Mammary microvascular endothelial cell (primary cell): ENCODE measurements around the gene MYBPC3. TPM values are rescaled to one million over a fixed set of nuclear protein-coding genes. Genes with fewer than 3 reads are reported as not detected.

Experiments used
- total RNA-seq: library from RNA; depleted of rRNA; stranded (reverse); fragments of >200 nt; gene quantifications from 2 replicates; pipeline ENCODE4 v1.2.3, GENCODE V29; 2015

The MYBPC3 gene
- not detected in 2 replicates for total RNA-seq

GRCh38 chr11:47352556-47352955, at the start of gene MYBPC3:
TSS of gene MYBPC3 (minus strand) at chr11:47352702. CDS start at chr11:47352647, 55 bp downstream.

GRCh38 chr11:47378010-47378835, 25.7 kb upstream of the MYBPC3 start, which contains the start of gene SPI1:
TSS of gene SPI1 (minus strand) at chr11:47378547. CDS start at chr11:47378353, 194 bp downstream.

Other genes starting within 250 kb of the MYBPC3 start
- 128 and 138 TPM in 2 replicates for gene ARFGAP2, start 175.8 kb downstream of the MYBPC3 start, total RNA-seq
- 8.3 and 12.8 TPM in 2 replicates for gene PACSIN3, start 166.3 kb downstream of the MYBPC3 start, total RNA-seq
- 92.5 and 96.3 TPM in 2 replicates for gene DDB2, start 137.7 kb downstream of the MYBPC3 start, total RNA-seq
- gene ACP2, start 103.9 kb downstream of the MYBPC3 start, total RNA-seq = 40.8 and 46.3 TPM in 2 replicates
- 7.9 and 9.7 TPM in 2 replicates for gene NR1H3, start 94.7 kb downstream of the MYBPC3 start, total RNA-seq
- gene MADD, start 82.6 kb downstream of the MYBPC3 start, total RNA-seq = 15.3 and 15.6 TPM in 2 replicates
- not detected in 2 replicates for gene SPI1, start 25.8 kb upstream of the MYBPC3 start, total RNA-seq
- 99.1 and 101 TPM in 2 replicates for gene SLC39A13, start 55.9 kb upstream of the MYBPC3 start, total RNA-seq
- gene PSMC3, start 73.7 kb upstream of the MYBPC3 start, total RNA-seq = 220 and 250 TPM in 2 replicates
- gene RAPSN, start 96.4 kb upstream of the MYBPC3 start, total RNA-seq = not detected in 2 replicates
- gene CELF1, start 200.4 kb upstream of the MYBPC3 start, total RNA-seq = 53.2 and 56.8 TPM in 2 replicates
- 145 and 164 TPM in 2 replicates for gene PTPMT1, start 212.9 kb upstream of the MYBPC3 start, total RNA-seq
- gene KBTBD4, start 226.3 kb upstream of the MYBPC3 start, total RNA-seq = 20.7 and 23.6 TPM in 2 replicates
- gene NDUFS3, start 226.4 kb upstream of the MYBPC3 start, total RNA-seq = 89.7 and 95.1 TPM in 2 replicates
- not detected in 2 replicates for gene FAM180B, start 234.0 kb upstream of the MYBPC3 start, total RNA-seq
- not detected in 2 replicates for gene C1QTNF4, start 241.7 kb upstream of the MYBPC3 start, total RNA-seq